Mesenchymal stem cell (in vitro differentiated cells and primary cell): ENCODE results near the gene ATP8A1.
"Not testable (repeated sequence)": the region's sequence is repeated elsewhere in the genome, so short reads cannot be mapped to it uniquely, and the experiment has no call there.

Experiments
- DNase-seq: peaks from one replicate; pipeline ENCODE4 v3.0.0-alpha.2; 2013
- H2AFZ ChIP-seq: one replicate; pipeline ENCODE4 v1.6.1; 2013; ENCODE audit warnings: low read depth, mild to moderate bottlenecking, control low read depth, inconsistent platforms, low read length, moderate library complexity
- H2AK5ac ChIP-seq: 2 replicates; pipeline ENCODE4 v1.6.1; 2013; ENCODE audit warnings: low read length, moderate library complexity, mild to moderate bottlenecking, inconsistent platforms; ENCODE audit not compliant: severe bottlenecking
- H2BK120ac ChIP-seq: one replicate; pipeline ENCODE4 v1.6.1; 2013; ENCODE audit warnings: low read depth, mild to moderate bottlenecking, inconsistent platforms, low read length, moderate library complexity
- H2BK12ac ChIP-seq, 2 experiments: one replicate each; pipeline ENCODE4 v1.6.1; 2013; ENCODE audit warnings: inconsistent platforms in 2 of 2, low read length in 2 of 2, mild to moderate bottlenecking in 2 of 2, moderate library complexity in 2 of 2, control low read depth in 1 of 2
- H2BK15ac ChIP-seq: one replicate; pipeline ENCODE4 v1.6.1; 2013; ENCODE audit warnings: mild to moderate bottlenecking, low read depth, inconsistent platforms; ENCODE audit not compliant: poor library complexity, severe bottlenecking
- H2BK5ac ChIP-seq: 2 replicates; pipeline ENCODE4 v1.6.1; 2013; ENCODE audit warnings: low read depth, mild to moderate bottlenecking, low read length, control low read depth, inconsistent platforms; ENCODE audit not compliant: poor library complexity, severe bottlenecking
- H3K14ac ChIP-seq, 2 experiments: one replicate each; pipeline ENCODE4 v1.6.1; 2013; ENCODE audit warnings: inconsistent platforms in 2 of 2, low read length in 2 of 2, control low read depth in 1 of 2, mild to moderate bottlenecking in 1 of 2, moderate library complexity in 1 of 2
- H3K18ac ChIP-seq, 2 experiments: one replicate each; pipeline ENCODE4 v1.6.1; 2013; ENCODE audit warnings: inconsistent platforms in 2 of 2, low read length in 2 of 2, control low read depth in 1 of 2, low read depth in 1 of 2, mild to moderate bottlenecking in 1 of 2
- H3K23ac ChIP-seq, 2 experiments: one replicate each; pipeline ENCODE4 v1.6.1; 2013; ENCODE audit warnings: inconsistent platforms in 2 of 2, low read length in 2 of 2, mild to moderate bottlenecking in 2 of 2, moderate library complexity in 2 of 2, control low read depth in 1 of 2
- H3K27ac ChIP-seq: 2 replicates; pipeline ENCODE4 v1.5.1; 2013; ENCODE audit warnings: mild to moderate bottlenecking, moderate library complexity, low read length, control low read depth, inconsistent platforms; ENCODE audit not compliant: poor library complexity, severe bottlenecking
- H3K27me3 ChIP-seq, 2 experiments: 2 replicates each; pipeline versions ENCODE4 v1.6.1 to v1.7.0; 2013; ENCODE audit warnings: low read length in 2 of 2, mild to moderate bottlenecking in 2 of 2, moderate library complexity in 2 of 2, control low read depth in 1 of 2, inconsistent platforms in 1 of 2; ENCODE audit not compliant: control insufficient read depth in 1 of 2, insufficient read depth in 1 of 2
- H3K36me3 ChIP-seq, 2 experiments: 2 replicates each; pipeline versions ENCODE4 v1.6.1 to v1.7.0; 2013; ENCODE audit warnings: low read length in 2 of 2, control low read depth in 1 of 2, inconsistent platforms in 1 of 2, low read depth in 1 of 2, mild to moderate bottlenecking in 1 of 2; ENCODE audit not compliant: insufficient read depth in 2 of 2, control insufficient read depth in 1 of 2
- H3K4ac ChIP-seq, 2 experiments: one replicate each; pipeline ENCODE4 v1.6.1; 2013; ENCODE audit warnings: inconsistent platforms in 2 of 2, low read length in 2 of 2, mild to moderate bottlenecking in 2 of 2, moderate library complexity in 2 of 2, control low read depth in 1 of 2, low read depth in 1 of 2
- H3K4me1 ChIP-seq: 2 replicates; pipeline ENCODE4 v1.6.1; 2013; ENCODE audit warnings: low read depth, low read length, control low read depth; ENCODE audit not compliant: control insufficient read depth, insufficient read depth
- H3K4me2 ChIP-seq: 2 replicates; pipeline ENCODE4 v1.6.1; 2013; ENCODE audit warnings: low read length, mild to moderate bottlenecking, inconsistent platforms; ENCODE audit not compliant: poor library complexity, severe bottlenecking
- H3K4me3 ChIP-seq, 2 experiments: 2 replicates each; pipeline versions ENCODE4 v1.5.1 to v1.7.0; 2013; ENCODE audit warnings: low read length in 2 of 2, mild to moderate bottlenecking in 2 of 2, control low read depth in 1 of 2, low read depth in 1 of 2; ENCODE audit not compliant: insufficient read depth in 1 of 2
- H3K79me1 ChIP-seq: replicated peaks from 2 replicates; pipeline ENCODE4 v1.6.1; 2013; ENCODE audit warnings: mild to moderate bottlenecking, control low read depth, low read length, inconsistent platforms; ENCODE audit not compliant: poor library complexity, severe bottlenecking
- H3K9ac ChIP-seq: 2 replicates; pipeline ENCODE4 v1.7.0; 2013; ENCODE audit warnings: mild to moderate bottlenecking, low read length, moderate library complexity
- H3K9me3 ChIP-seq: 2 replicates; pipeline ENCODE4 v1.7.0; 2013; ENCODE audit warnings: mild to moderate bottlenecking, low read length; ENCODE audit not compliant: control insufficient read depth
- H4K8ac ChIP-seq: one replicate; pipeline ENCODE4 v1.6.1; 2013; ENCODE audit warnings: inconsistent platforms, mild to moderate bottlenecking, low read length, moderate library complexity
- H4K91ac ChIP-seq: one replicate; pipeline ENCODE4 v1.6.1; 2013; ENCODE audit warnings: mild to moderate bottlenecking, low read length, inconsistent platforms
- WGBS: methylation state at CpG from one replicate; pipeline ENCODE4 v1.1.7; 2013; ENCODE audit warnings: mixed read lengths; 5-methylcytosine and 5-hydroxymethylcytosine counted together

ATP8A1 gene

GRCh38 chr4:42372303-42372702, 284.6 kb downstream of the ATP8A1 start:
- H3K14ac ChIP-seq, H2AK5ac ChIP-seq, H3K4me1 ChIP-seq, H3K36me3 ChIP-seq, H3K4ac ChIP-seq, H4K91ac ChIP-seq, H4K8ac ChIP-seq, H2BK15ac ChIP-seq, H2BK12ac ChIP-seq, H3K4me2 ChIP-seq, H2AFZ ChIP-seq, H3K9ac ChIP-seq, H3K27ac ChIP-seq, H3K23ac ChIP-seq, H3K27me3 ChIP-seq, DNase-seq, H3K9me3 ChIP-seq, H3K4me3 ChIP-seq, H3K18ac ChIP-seq, H2BK5ac ChIP-seq, H3K79me1 ChIP-seq, H2BK120ac ChIP-seq: not testable (repeated sequence)
- WGBS, result 95% methylated on average over 6 of the region's 6 CpGs

GRCh38 chr4:42371305-42372252, 285.3 kb downstream of the ATP8A1 start:
- Histone ChIP-seq H2BK120ac (no peak overlapping the region), H2BK15ac (no peak overlapping the region), H3K27me3 (no peaks in the 10 kb centered on the region), H4K8ac (no peak overlapping the region), H3K18ac (no peak overlapping the region), H2BK12ac (no peak overlapping the region), H3K36me3 (peaks cover 0 to 3% of the 10 kb centered on the region in 2 experiments), H3K27ac (no peak overlapping the region), H2BK5ac (no peak overlapping the region), H2AFZ (no peak overlapping the region), H3K23ac (no peak overlapping the region), H3K4me1 (peaks cover 2% of the 10 kb centered on the region), H3K14ac (no peak overlapping the region), H3K4me2 (no peak overlapping the region), H3K4me3 (no peak overlapping the region), H3K79me1 (peaks cover 1% of the 10 kb centered on the region), H3K4ac (no peak overlapping the region), H3K9ac (no peak overlapping the region), H3K9me3 (no peaks in the 10 kb centered on the region), H4K91ac (no peak overlapping the region), H2AK5ac (no peak overlapping the region)
- peak; percentile 59 for DNase-seq
- 88% methylated on average over 1 of the region's 2 CpGs for WGBS

GRCh38 chr4:42369489-42369888, 287.4 kb downstream of the ATP8A1 start:
- no peak overlapping the region for H3K9ac ChIP-seq
- peaks cover 1% of the 10 kb centered on the region for H3K79me1 ChIP-seq
- no peak overlapping the region for H2BK5ac ChIP-seq
- no peak overlapping the region for H3K4ac ChIP-seq
- no peak overlapping the region for H3K23ac ChIP-seq
- no peak overlapping the region for H2AK5ac ChIP-seq
- no peak overlapping the region for H4K91ac ChIP-seq
- no peak overlapping the region for H2AFZ ChIP-seq
- no peak overlapping the region for H3K14ac ChIP-seq
- H3K27ac ChIP-seq, result no peak overlapping the region
- H3K4me2 ChIP-seq, result no peak overlapping the region
- no peak for DNase-seq
- peaks cover 2% of the 10 kb centered on the region for H3K4me1 ChIP-seq
- 93% methylated on average over 26 of the region's 27 CpGs for WGBS
- H3K27me3 ChIP-seq, result no peaks in the 10 kb centered on the region
- no peak overlapping the region for H2BK120ac ChIP-seq
- peaks cover 0 to 3% of the 10 kb centered on the region in 2 experiments for H3K36me3 ChIP-seq
- no peak overlapping the region for H3K18ac ChIP-seq
- no peaks in the 10 kb centered on the region for H3K9me3 ChIP-seq
- H4K8ac ChIP-seq, result no peak overlapping the region
- H3K4me3 ChIP-seq, result no peak overlapping the region
- no peak overlapping the region for H2BK12ac ChIP-seq
- no peak overlapping the region for H2BK15ac ChIP-seq

- H3K27ac ChIP-seq, result no peak overlapping the region
- H4K8ac ChIP-seq, result no peak overlapping the region
- H3K9ac ChIP-seq, result no peak overlapping the region
- H2AK5ac ChIP-seq, result no peak overlapping the region
- H3K4me1 ChIP-seq, result no peaks in the 10 kb centered on the region
- H3K9me3 ChIP-seq, result no peaks in the 10 kb centered on the region
- H4K91ac ChIP-seq, result no peak overlapping the region
- no peak for DNase-seq
- no peak overlapping the region for H3K4me3 ChIP-seq
- peaks cover 0 to 3% of the 10 kb centered on the region in 2 experiments for H3K36me3 ChIP-seq
- H3K27me3 ChIP-seq, result no peaks in the 10 kb centered on the region
- 50% methylated on average over 1 of the region's 1 CpG for WGBS
- H3K4ac ChIP-seq, result no peak overlapping the region
- no peak overlapping the region for H3K18ac ChIP-seq
- no peak overlapping the region for H2BK120ac ChIP-seq
- H3K14ac ChIP-seq, result no peak overlapping the region
- H3K4me2 ChIP-seq, result no peak overlapping the region
- H3K79me1 ChIP-seq, result peaks cover 1% of the 10 kb centered on the region
- H2BK5ac ChIP-seq, result no peak overlapping the region
- H3K23ac ChIP-seq, result no peak overlapping the region
- H2BK12ac ChIP-seq, result no peak overlapping the region
- H2AFZ ChIP-seq, result no peak overlapping the region
- no peak overlapping the region for H2BK15ac ChIP-seq
Measured at GRCh38 chr4:42366959-42367358, 289.9 kb downstream of the ATP8A1 start.
